NOMO-1 treated with dmso at 0.1 percent for 144 hours (cell line): Measurements from ENCODE around the gene RGS14.
"Not testable (repeated sequence)": the region's sequence is repeated elsewhere in the genome, so short reads cannot be mapped to it uniquely, and the experiment has no call there.

ENCODE experiments used
- DNase-seq: peaks from one replicate; lab custom pipeline; 2025; ENCODE audit not compliant: unreplicated experiment; lab: John Stamatoyannopoulos, UW

RGS14 gene

DNA sequence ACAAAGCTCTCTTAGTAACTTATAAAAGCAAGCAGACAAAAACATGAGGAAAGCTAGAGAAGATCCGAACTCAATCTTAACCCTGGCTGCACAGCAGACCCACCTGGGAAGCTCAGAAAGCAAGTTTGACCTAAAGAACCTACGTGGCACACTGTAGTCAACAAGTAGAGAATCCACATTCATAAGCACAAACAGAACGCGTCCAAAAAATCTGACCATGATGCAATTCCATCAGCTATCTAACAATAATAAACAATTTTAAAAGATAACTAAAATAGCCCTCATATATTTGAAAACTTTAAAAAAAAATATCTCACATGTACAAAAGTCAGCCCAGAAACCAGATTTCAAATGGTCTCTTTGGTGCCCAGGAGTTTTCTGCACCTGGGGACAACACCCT, 10.9 kb upstream of the RGS14 start:
- DNase-seq: no peak

DNA sequence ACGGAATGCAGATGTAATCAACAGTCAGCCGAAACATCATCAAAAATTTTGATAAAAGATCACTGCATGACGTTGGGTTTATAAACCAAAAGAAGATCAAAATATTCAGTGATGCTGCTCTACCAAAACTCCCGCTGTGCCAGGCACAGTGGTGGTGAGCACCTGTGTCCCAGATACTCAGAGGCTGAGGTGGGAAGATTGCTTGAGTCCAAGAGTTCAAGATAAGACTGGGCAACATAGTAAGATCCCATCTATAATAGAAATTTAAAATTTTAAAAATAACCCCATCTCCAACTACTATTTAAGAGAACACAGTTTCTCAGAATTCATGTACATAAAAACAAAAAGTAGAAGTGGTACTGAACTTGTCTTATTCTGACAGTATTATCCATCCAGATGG, 10.0 kb upstream of the RGS14 start:
- no peak for DNase-seq

DNA sequence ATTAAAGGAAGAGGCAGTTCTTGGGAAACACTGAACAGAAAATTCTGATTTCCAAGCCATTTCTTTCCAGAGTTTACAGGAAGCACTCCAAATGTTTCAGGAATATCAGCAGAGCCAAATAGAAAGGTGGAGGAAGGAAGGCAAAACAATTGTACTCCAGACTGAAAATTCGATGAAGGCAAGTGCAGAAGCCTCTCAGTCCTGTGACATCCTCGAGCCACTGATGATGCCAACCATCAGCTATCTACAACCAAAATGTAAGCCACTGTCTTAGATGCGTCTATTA, 8.4 kb upstream of the RGS14 start:
- DNase-seq: no peak

DNA sequence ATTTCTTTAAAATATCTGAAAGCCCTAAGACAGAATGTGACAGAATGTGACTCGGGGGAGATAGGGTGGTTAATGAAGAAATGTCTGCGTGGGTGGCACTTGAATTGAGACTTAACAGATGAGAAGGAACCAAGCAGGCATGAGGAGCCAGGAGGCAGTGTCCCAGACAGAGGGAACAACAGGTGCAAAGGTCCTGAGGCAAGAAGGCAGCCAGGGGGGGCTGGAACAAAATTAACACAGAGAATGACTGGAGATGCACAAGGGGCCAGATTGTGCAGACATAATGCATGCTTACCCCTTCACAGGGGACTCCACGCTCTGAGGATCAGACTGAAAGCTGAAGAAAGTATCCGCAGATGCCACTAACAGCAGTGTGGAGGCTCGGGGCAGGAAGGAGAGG, 8.0 kb upstream of the RGS14 start:
- DNase-seq: no peak

DNA sequence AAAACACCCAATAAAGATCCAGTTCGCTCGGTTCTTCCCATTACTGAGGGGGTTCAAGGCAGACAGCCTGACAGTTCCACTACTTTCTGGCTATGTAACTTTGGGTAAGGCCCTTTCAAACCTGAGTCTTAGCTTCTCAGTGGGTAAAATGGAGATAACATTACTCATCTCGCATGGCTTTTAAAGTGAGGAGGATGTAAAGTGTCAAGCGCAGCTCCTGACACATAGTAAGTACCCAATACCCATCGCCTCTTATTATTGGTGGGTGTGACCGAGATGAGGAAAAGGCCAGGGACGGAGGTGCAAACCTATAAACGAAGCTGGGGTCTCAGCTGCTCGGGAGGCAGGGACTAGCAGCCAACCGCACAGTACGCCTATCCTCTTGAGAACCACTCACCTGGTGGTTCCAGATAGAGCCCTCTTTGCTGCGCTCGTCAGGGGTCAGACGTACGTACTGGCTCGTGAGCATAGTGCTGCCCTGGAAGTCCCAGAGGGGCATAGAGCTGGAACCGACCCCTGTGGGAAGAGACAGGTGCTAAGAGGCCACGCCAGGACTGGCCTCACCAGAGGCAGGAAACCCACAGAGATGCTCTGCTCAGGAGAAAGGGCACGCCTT, 6.8 kb upstream of the RGS14 start:
- DNase-seq: no peak

DNA sequence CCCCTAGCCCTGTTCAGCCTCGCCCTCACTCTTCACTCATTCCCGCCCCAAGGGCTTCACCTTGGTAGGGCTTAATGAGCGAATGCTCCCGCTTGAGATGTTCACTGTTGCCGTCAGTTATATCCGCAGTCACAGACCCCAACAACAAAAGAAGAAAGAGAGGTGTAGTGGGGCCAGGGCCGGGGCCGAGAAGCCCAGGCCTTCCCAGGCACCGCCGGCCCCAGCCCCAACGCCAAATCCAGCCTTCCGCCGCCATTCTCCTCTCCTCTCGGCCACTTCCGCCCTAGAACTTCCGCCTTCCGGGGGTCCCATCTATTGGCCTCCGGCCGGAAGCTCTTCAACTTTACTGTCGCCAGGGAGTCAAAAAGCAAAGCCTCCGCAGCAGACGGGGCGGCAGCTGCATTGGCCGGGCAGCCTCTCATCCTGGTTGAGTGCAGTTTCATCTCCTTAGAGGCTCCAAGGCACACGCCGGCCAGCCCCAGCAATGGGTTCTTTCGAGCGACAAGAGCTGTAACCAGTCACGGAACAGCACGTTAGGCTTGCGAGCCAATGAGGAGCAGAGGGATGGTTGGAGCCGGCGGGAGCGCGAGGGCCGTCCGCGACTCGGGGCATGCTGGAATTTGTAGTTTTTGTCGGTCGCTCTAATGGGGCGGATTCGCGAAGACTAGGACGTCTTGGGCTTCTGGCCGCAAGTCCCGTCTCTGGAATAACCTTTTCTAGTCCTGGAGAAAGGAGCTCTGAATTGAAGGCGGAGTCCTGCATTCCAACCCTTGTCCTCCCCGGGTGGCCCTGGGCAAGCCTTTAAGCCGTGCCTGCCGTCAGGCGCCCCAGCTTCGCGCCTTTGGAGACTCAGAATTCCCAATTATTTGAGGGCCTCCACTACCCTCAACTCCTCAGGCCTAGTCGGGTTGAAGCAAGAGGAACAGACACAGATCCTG, 6.1 kb upstream of the RGS14 start, which contains the start of gene LMAN2:
Gene LMAN2 (minus strand): TSS at position 277 of the 938 bp plus-strand sequence. CDS start 21 bp downstream, at position 256.
- peak; percentile 97 for DNase-seq

DNA sequence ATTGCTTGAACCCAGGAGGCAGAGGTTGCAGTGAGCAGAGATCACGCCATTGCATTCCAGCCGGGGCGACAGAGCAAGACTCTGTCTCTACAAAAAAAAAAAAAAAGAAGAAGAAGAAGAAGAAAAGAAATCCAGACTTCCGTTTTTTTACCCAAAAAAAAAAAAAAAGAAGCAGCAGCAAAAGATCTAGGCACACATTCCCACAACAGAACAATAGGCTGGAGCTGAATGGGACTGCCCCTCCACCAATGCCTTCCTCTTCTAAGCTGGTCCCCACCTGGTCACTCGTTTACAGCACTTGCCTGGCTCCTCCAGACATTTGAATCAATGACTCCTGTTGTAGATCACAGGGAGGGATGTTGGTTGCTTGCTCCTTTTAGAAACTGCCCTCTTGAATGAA, 4.6 kb upstream of the RGS14 start:
- DNase-seq: peak; percentile 21

DNA sequence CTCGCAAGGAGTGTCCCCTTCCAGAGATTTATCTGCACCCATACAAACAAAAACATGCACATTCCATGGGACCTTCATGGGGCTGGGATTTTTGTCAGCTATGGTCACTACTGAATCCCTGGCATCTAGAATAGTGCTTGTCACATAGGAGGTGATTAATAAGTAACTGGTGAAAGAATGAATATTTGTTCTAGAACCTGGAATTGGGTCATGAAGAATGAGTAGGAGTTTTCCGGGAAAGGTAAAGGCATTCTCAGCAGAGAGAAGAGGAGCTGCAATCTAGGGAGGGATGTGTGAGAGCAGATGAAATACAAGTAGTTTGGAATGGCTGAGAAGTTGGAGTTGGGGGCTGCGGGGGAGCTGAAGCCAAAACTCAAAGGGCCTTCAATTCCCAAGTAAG, 3.5 kb upstream of the RGS14 start:
- no peak for DNase-seq

DNA sequence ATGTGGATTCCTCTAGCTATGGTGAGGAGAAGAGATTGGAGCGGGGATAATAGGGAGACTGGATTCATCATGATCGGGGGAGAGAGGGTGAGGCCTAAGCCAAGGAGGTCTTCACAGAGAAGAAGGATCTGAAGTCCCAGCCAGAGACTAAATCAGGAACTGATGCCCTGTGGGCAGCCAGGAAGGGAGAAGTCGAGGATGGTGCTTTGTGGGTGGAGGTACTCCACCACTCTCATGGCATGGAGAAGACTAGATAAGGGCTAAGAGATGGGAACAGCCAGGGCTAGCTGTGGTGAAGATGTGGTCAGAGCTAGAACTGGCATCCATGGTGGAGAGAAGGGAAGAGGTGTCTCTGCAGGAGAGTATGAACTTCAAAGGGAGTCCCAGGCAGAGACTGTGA, 3.0 kb upstream of the RGS14 start:
- DNase-seq: no peak

DNA sequence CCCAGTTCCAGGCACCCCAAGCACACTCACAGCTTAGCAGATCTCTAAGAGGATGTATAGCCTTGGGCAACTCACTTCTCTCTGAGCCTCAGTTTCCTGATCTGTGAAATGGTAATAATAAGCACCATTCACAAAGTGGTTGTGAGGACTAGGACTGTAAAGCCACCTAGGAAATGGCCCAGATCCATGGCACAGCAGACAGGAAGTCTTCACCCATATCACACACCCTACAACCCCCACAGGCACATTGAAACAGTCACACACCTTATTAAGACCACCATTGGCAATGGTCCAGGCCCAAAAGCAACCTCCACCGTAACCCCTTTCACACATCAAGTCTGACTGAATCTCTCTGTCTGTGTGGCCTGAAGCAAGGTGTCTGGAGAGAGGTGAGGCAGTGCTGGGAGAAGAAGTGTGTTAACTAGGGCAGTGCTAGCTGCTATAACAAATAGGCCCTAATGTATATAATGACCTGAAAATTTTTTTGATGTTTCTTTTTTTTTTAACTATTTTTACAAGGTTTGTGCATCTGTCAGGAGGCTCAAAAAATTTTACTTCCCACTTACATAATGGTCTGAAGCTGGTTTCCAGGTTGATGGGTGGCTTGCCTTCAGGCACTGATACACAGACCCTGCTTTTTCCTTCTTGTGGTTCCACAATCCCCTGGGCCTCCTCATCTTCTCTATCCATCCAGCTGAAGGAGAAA, 2.4 kb upstream of the RGS14 start:
- DNase-seq: no peak

DNA sequence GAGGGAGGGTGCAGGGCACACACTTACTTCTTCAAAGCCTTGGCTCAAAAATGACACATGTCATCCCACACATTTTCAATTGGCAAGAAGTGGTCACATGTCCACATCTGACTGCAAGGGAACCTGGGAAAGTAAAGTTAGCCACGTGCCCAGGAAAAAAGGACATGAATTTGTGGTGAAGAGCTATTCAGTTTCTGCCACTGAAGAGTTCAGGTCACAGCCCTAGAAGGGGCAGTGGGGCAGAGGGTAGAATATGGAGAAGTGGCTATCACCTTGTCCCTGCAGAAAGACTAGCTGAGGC, 1.9 kb upstream of the RGS14 start:
- DNase-seq: no peak

DNA sequence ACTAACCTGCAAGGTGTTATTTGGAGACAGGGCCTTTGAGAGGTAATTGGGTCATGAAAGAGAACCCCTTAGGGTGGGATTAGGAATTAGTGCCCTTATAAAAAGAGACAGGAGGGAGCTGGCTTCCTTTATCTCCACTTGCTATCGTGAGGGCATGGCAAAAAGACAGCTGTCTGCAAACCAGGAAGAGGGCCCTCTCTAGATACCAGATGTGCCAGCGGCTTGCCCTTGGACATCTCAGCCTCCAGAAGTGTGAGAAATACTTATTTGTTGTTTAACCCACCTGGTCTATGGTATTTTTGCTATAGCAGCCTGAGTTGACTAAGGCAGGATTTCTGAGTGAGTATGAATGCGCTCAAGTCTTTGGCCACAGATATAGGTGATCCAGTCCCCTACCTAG, 978 bp upstream of the RGS14 start:
- DNase-seq: no peak

DNA sequence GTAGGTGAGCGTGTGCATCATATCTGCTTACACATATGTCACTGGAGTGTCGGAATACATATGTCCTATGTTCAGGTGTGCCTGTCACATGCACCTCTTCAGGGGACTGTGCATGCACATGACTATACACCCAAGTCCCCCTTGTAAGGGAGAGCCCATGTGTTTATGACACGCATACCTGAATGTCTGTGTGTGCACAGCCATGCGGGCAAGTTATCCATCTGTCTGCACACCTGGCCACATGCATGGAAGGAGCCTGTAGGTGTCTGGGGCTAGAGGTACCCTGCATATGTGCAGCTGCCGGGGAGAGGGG, 622 bp upstream of the RGS14 start:
- DNase-seq: no peak

DNA sequence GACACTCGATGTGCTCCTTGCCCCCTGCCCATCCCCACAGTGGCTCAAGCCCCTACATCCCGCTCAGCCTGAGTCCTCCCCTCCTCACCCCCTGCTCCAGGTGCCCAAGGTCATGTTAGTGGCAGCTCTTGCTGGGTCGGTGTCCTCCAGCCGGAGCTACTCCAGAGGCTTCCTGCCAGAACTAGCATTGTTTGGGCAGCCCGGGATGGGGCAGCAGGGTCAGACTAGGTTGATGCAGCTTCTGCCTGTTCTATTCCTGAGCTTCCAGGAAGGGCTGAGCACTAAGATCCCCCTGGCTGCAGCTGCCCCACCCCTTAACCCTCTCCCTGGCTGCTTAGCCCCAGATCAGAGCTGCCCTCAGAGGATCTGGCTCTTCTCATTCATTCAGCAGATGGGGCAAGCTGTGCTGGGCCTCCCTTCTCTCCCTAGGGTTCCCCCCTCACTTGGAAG, 671 bp downstream of the RGS14 start:
- no peak for DNase-seq

DNA sequence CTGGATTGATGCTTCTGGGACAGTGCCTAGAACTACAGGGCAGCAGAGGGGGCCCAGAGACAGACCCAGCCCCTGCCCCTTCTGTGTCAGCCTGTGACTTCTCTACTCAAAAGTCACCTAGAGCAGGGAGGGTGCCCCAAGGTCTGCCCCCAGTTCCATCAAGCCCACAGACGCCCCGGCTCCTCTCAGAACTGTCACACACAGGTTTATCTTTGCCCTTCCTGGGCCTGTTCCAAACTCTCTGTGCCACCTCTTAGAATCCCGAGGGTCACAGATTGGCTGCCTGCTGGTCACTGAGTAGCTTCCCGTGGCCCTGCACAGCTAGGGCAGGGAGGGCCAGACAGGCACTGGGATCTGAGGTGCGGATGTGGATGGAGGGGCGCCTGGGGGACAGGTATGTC, 1.7 kb downstream of the RGS14 start:
- no peak for DNase-seq

DNA sequence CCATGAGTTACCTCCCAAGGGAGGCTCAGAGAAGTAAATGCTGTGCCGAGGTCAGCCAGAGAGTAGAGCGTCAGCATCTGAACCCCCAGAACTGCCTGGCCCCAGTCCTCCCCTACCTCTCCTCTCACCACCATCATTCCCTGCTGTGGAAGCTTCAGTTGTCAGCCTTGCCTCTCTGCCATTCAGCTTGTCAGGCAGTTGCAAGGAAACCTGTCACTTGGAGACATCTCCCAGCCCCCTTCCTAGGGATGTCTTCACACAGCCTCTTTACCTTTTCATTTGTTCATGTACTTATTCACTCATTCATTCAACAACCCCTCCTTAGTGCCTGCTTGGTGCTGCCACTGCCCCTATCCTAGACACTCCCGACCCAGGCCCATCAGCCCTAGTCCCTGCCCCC, 2.1 kb downstream of the RGS14 start:
- DNase-seq: no peak

DNA sequence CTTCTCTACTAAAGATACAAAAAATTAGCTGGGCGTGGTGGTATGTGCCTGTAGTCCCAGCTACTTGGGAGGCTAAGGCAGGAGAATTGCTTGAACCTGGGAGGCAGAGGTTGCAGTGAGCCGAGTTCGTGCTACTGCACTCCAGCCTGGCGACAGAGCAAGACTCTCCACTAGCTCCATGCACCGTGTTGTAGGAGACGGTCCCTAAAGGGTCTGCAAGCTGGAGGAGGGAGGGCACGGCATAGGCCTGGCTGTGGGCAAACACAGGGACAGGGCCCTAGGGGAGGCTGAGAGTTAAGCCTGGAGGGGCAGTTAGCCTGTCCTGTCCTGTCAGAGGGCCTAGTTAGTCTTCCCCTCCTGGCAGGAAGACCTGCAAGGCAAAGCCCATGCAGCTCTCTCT, 3.0 kb downstream of the RGS14 start:
- DNase-seq: not testable (repeated sequence)

DNA sequence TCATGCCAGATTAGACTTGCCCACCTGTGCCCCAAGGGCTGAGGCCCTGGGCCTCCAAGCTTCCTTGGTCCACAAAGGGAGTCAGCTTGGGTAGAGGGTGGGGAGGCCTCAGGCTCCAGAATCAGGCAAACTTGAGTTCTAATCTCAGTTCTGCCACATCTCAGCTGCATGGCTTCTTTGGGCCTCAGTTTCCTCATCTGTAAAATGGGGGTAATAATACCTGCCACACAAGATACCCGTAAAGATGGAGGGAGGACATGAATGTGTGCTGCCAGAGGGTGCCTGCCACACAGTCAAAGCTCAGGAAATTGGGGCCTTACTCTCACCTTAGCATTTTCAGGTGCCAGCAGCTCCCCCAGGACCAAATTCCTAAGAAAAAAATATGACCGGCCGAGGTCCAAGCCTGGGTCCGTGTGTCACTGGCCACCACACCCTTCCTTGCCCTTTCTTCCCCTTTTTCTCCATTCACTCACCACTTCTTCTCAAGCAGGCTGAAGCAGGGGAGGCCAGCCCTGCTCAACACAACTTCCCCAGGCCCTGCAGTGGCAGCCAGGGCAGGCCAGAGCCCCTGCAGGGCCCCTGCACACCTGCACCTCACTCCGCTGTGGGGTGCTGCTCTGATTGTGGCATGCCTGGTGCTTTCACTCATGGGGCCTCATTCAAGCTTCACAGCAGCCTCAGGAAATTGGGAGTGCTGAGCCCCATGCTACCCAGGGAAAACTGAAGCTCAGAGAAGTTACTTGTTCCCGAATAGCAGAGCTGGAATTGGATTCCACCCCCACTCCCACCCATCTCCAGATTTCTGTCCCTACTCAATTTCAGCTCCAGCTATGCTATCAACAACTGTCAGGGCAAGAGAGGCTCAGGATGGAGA, 3.9 kb downstream of the RGS14 start:
- peak; percentile 60 for DNase-seq

DNA sequence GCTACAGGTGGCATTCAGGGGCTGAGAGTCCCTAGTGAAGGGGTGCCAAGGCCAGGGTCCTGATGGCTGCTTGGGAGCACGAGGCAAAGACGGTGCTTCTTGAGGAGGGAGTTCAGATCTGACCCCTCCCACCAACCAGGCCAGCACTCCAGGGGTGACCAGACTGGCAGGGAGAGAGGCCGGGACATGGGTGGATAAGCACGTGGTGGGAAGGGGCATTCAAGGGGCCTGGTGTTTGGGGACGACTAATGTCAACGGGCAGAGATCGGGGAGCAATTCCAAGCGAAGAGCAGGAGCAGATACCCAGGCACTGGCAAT, 4.5 kb downstream of the RGS14 start:
- DNase-seq: no peak

DNA sequence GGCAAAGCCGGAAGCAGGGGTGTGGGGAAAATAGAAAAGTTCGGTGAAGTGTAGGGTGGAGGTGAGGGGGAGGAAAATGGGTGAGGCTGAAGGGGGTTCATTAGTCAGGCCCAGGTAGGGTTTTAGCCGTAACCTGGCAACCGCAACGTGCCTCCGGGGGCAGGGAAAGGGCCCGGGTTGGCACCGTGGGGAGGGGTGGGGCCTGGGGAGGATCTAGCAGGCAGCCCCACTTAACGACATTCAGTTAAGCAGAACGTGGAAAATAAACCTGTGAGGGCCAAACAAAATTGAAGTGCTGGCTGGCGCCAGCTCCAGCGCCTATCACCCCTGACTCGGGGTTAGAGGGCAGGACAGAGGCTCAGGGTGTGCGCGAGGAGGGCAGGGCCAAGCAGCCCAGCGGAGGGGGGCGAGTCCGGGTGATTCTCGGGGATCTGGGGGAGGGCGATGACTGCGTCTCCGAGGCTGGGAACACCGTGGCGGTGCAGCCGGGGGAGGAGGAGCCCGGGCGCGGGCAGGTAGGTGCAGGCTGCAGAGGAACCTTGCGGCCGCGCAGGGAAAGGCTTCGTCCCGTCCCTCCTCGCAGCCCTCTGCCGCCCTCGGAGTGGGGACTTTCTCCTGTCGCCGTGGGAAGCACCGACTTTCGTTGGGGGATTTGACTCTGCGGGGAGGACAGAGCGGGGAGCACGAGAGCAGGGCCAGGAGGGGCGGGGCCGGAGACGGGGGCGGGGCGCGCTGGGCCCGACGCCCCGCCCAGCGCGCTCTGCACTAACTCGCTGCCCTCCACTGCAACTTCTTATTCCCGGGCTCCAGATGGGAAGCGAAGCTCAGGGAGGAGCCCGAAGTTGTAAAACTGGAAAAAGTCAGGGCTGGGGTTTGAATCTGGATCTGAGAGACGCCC, 5.1 kb downstream of the RGS14 start:
- DNase-seq: no peak

DNA sequence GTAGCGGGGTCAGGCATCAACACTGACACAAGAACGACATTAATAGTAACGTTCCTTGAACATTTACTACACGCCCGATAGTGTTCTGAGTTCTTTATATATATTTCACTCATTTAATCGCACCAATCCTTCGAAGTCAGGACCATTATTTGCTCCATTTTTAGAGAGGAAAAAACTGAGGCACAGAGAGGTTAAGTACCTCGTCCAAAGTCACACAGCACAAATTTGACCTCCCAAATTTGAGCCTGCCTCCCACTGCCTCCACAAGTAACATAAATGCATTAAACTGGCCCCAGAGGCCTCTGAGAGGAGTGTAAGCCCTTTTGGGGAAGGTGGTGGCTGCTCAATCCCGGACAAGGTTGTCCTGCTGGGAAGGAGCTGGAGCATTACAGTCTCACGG, 5.8 kb downstream of the RGS14 start:
- DNase-seq: no peak
